H1 (cell line): ENCODE data around the gene ZFPL1. TPM values are rescaled to one million over a fixed set of nuclear protein-coding genes. Genes with fewer than 3 reads are reported as not detected.

Experiments used
- CTCF ChIA-PET: fragments of 300-600 bp; sonication (Branson Sonifier 250); formaldehyde crosslinking; loops from one replicate; lab custom pipeline; 2021; ENCODE audit not compliant: partially characterized antibody; lab: Charles Lee
- POLR2A ChIA-PET: fragments of 300-600 bp; sonication (Branson Sonifier 250); formaldehyde crosslinking; loops from one replicate; lab custom pipeline; 2021; ENCODE audit warnings: inconsistent platforms; ENCODE audit not compliant: partially characterized antibody; lab: Charles Lee
- DNase-seq, 2 experiments: peaks; one replicate each; pipeline versions ENCODE4 v3.0.0 to v3.0.0-alpha.2; 2010 to 2022; ENCODE audit warnings: low spot score in 2 of 2, low read depth in 1 of 2, mixed read lengths in 1 of 2
- FAIRE-seq: peaks from 2 replicates; lab custom pipeline; 2011; peaks lifted over from hg19 to GRCh38; lab: Jason Lieb, UNC
- H2AFZ ChIP-seq: 2 replicates; pipeline ENCODE4 v1.8.1; 2012; ENCODE audit warnings: low read length, inconsistent platforms
- H2AK5ac ChIP-seq: 2 replicates; pipeline ENCODE4 v1.6.1; 2013; ENCODE audit warnings: low read depth, low read length
- H2BK120ac ChIP-seq: replicated peaks from 2 replicates; pipeline ENCODE3; 2013; ENCODE audit warnings: low read depth, low read length, inconsistent platforms
- H2BK12ac ChIP-seq: 2 replicates; pipeline ENCODE4 v1.6.1; 2013; ENCODE audit warnings: low read depth, low read length
- H2BK15ac ChIP-seq: 2 replicates; pipeline ENCODE4 v1.6.1; 2013; ENCODE audit warnings: low read length
- H2BK20ac ChIP-seq: 2 replicates; pipeline ENCODE4 v1.6.1; 2013; ENCODE audit warnings: low read length
- H2BK5ac ChIP-seq: 2 replicates; pipeline ENCODE4 v1.6.1; 2013; ENCODE audit warnings: low read depth, low read length
- H3K14ac ChIP-seq: 2 replicates; pipeline ENCODE4 v1.6.1; 2013; ENCODE audit warnings: inconsistent platforms; ENCODE audit not compliant: insufficient read length
- H3K18ac ChIP-seq: 2 replicates; pipeline ENCODE4 v1.6.1; 2013; ENCODE audit warnings: low read length; ENCODE audit errors: extremely low read depth
- H3K23ac ChIP-seq: 2 replicates; pipeline ENCODE4 v1.6.1; 2013; ENCODE audit warnings: inconsistent platforms; ENCODE audit not compliant: insufficient read length
- H3K23me2 ChIP-seq: 2 replicates; pipeline ENCODE4 v1.6.1; 2013; ENCODE audit warnings: low read depth, low read length
- H3K27ac ChIP-seq: 2 replicates; pipeline ENCODE4 v1.6.1; 2011; ENCODE audit warnings: low read depth, low read length, inconsistent platforms
- H3K27me3 ChIP-seq, 4 experiments: replicated peaks in 1 of 4; 1 replicate in 1 of 4; 2 replicates in 3 of 4; pipeline versions ENCODE4 v1.6.1 to v1.8.1; 2011 to 2013; ENCODE audit warnings: low read length in 3 of 4, mild to moderate bottlenecking in 3 of 4, inconsistent platforms in 2 of 4, mixed read lengths in 2 of 4, moderate library complexity in 1 of 4; ENCODE audit not compliant: control insufficient read depth in 3 of 4, insufficient read depth in 3 of 4; ENCODE audit errors: extremely low read depth in 1 of 4
- H3K36me3 ChIP-seq, 4 experiments: 2 replicates each; pipeline versions ENCODE4 v1.6.1 to v1.8.1; 2011 to 2013; ENCODE audit warnings: mild to moderate bottlenecking in 4 of 4, low read length in 3 of 4, moderate library complexity in 2 of 4, control low read depth in 1 of 4, inconsistent platforms in 1 of 4; ENCODE audit not compliant: insufficient read depth in 4 of 4, control insufficient read depth in 2 of 4
- H3K4ac ChIP-seq: replicated peaks from 2 replicates; pipeline ENCODE3; 2013; ENCODE audit warnings: low read length, low read depth, mixed read lengths, inconsistent platforms; ENCODE audit not compliant: insufficient read length
- H3K4me1 ChIP-seq, 4 experiments: replicated peaks in 1 of 4; 1 replicate in 1 of 4; 2 replicates in 3 of 4; pipeline versions ENCODE4 v1.6.1 to v1.8.1; 2011 to 2013; ENCODE audit warnings: low read length in 3 of 4, inconsistent platforms in 2 of 4, mixed read lengths in 1 of 4; ENCODE audit not compliant: insufficient read depth in 4 of 4, control insufficient read depth in 3 of 4
- H3K4me2 ChIP-seq, 2 experiments: 2 replicates each; pipeline versions ENCODE4 v1.6.1 to v1.8.1; 2011 to 2013; ENCODE audit warnings: low read depth in 2 of 2, low read length in 2 of 2, control low read depth in 1 of 2, inconsistent platforms in 1 of 2, mild to moderate bottlenecking in 1 of 2; ENCODE audit not compliant: insufficient read depth in 1 of 2
- H3K4me3 ChIP-seq, 4 experiments: fragments of 200-600, 300-600 bp in 1 of 4; sonication (generic), shearing (Covaris generic), sonication (Bioruptor Twin) in 1 of 4; 2 replicates each; pipeline versions ENCODE4 v1.5.1 to v1.8.1; 2011 to 2016; ENCODE audit warnings: low read length in 4 of 4, low read depth in 3 of 4, control low read depth in 2 of 4, inconsistent platforms in 2 of 4, mild to moderate bottlenecking in 2 of 4, mixed read lengths in 1 of 4, moderate library complexity in 1 of 4; ENCODE audit not compliant: insufficient read depth in 2 of 4; ENCODE audit errors: extremely low read depth in 1 of 4
- H3K56ac ChIP-seq: replicated peaks from 2 replicates; pipeline ENCODE3; 2013; ENCODE audit warnings: low read depth, mild to moderate bottlenecking, mixed read lengths, low read length, inconsistent platforms; ENCODE audit not compliant: insufficient read length
- H3K79me1 ChIP-seq: 2 replicates; pipeline ENCODE4 v1.6.1; 2013; ENCODE audit warnings: low read depth, low read length, control low read depth
- H3K79me2 ChIP-seq, 2 experiments: 2 replicates each; pipeline versions ENCODE4 v1.6.1 to v1.8.1; 2012 to 2013; ENCODE audit warnings: low read length in 2 of 2, mild to moderate bottlenecking in 2 of 2, inconsistent platforms in 1 of 2; ENCODE audit not compliant: insufficient read depth in 2 of 2, control insufficient read depth in 1 of 2
- H3K9ac ChIP-seq, 4 experiments: replicated peaks in 1 of 4; 1 replicate in 1 of 4; 2 replicates in 3 of 4; pipeline versions ENCODE4 v1.6.1 to v1.8.1; 2011 to 2013; ENCODE audit warnings: low read depth in 3 of 4, low read length in 3 of 4, control low read depth in 2 of 4, mild to moderate bottlenecking in 2 of 4, moderate library complexity in 2 of 4, inconsistent platforms in 1 of 4; ENCODE audit errors: extremely low read depth in 1 of 4
- H3K9me3 ChIP-seq, 2 experiments: 2 replicates each; pipeline versions ENCODE4 v1.6.1 to v1.8.1; 2012 to 2013; ENCODE audit warnings: mild to moderate bottlenecking in 2 of 2, moderate library complexity in 2 of 2, control low read depth in 1 of 2, inconsistent platforms in 1 of 2, low read depth in 1 of 2, low read length in 1 of 2, mixed read lengths in 1 of 2; ENCODE audit not compliant: insufficient read depth in 2 of 2
- H4K20me1 ChIP-seq, 2 experiments: replicated peaks in 1 of 2; 2 replicates each; pipeline versions ENCODE3 to v1.8.1; 2011 to 2013; ENCODE audit warnings: inconsistent platforms in 2 of 2, low read length in 2 of 2, mild to moderate bottlenecking in 1 of 2; ENCODE audit not compliant: insufficient read depth in 2 of 2, control insufficient read depth in 1 of 2
- H4K5ac ChIP-seq: 2 replicates; pipeline ENCODE4 v1.6.1; 2013; ENCODE audit warnings: low read length, low read depth, mixed read lengths, inconsistent platforms; ENCODE audit not compliant: insufficient read length
- H4K8ac ChIP-seq: 2 replicates; pipeline ENCODE4 v1.8.0; 2013; ENCODE audit warnings: mild to moderate bottlenecking, moderate library complexity, low read length, inconsistent platforms; ENCODE audit not compliant: insufficient read depth; ENCODE audit errors: extremely low read depth
- H4K91ac ChIP-seq: replicated peaks from 2 replicates; pipeline ENCODE3; 2013; ENCODE audit warnings: low read length, mixed read lengths, inconsistent platforms; ENCODE audit not compliant: insufficient read length
- BRCA1 ChIP-seq: IDR thresholded peaks from 2 replicates; pipeline ENCODE4 v1.6.1; 2012; ENCODE audit warnings: low read depth, low read length, improper control_type of control experiment
- CBX8 ChIP-seq: fragments of 300-800, 300-1000 bp; sonication (generic); IDR thresholded peaks from 2 replicates; pipeline ENCODE4 v1.7.1; 2016; ENCODE audit warnings: low read depth, low read length, borderline replicate concordance
- CTBP2 ChIP-seq: IDR thresholded peaks from 2 replicates; pipeline ENCODE4 v1.7.0; 2011; ENCODE audit warnings: borderline replicate concordance, mild to moderate bottlenecking, moderate library complexity, mixed read lengths, low read length; ENCODE audit not compliant: insufficient read depth, insufficient read length
- KDM5A ChIP-seq: fragments of 200-600 bp; IDR thresholded peaks from 2 replicates; pipeline ENCODE4 v1.7.1; 2012; ENCODE audit warnings: mild to moderate bottlenecking, low read length, inconsistent platforms, mixed read lengths
- RBBP5 ChIP-seq: IDR thresholded peaks from 2 replicates; pipeline ENCODE4 v1.7.1; 2012; ENCODE audit warnings: low read depth, mild to moderate bottlenecking, inconsistent platforms, low read length, moderate library complexity, borderline replicate concordance
- SP4 ChIP-seq: IDR thresholded peaks from 2 replicates; pipeline ENCODE4 v1.6.1; 2012; ENCODE audit warnings: low read length, inconsistent platforms
- SRF ChIP-seq: IDR thresholded peaks from 2 replicates; pipeline ENCODE4 v1.6.1; 2011; ENCODE audit warnings: mild to moderate bottlenecking, low read depth, low read length, moderate library complexity
- TAF1 ChIP-seq: IDR thresholded peaks from 2 replicates; pipeline ENCODE4 v1.6.1; 2011; ENCODE audit warnings: mild to moderate bottlenecking, low read depth, low read length
- TBP ChIP-seq: IDR thresholded peaks from 2 replicates; pipeline ENCODE4 v1.6.1; 2011; ENCODE audit warnings: low read depth, low read length, improper control_type of control experiment
- TEAD4 ChIP-seq: IDR thresholded peaks from 2 replicates; pipeline ENCODE4 v1.6.1; 2012; ENCODE audit warnings: low read depth, low read length, inconsistent platforms, mixed read lengths
- WGBS, 2 experiments: shearing (Covaris generic) in 1 of 2; methylation state at CpG; one replicate each; pipeline versions ENCODE4 v1.1.6 to v1.1.7; 2013 to 2015; ENCODE audit warnings: low lambda C conversion rate in 2 of 2, mixed read lengths in 2 of 2, inconsistent platforms in 1 of 2, low coverage in 1 of 2, missing lambda C conversion rate in 1 of 2; ENCODE audit not compliant: insufficient replicate concordance in 2 of 2, insufficient coverage in 1 of 2, insufficient read length in 1 of 2; ENCODE audit errors: extremely low coverage in 1 of 2, missing lambda C conversion rate in 1 of 2; 5-methylcytosine and 5-hydroxymethylcytosine counted together
- polyA plus RNA-seq, 7 experiments: library from polyadenylated mRNA; depleted of rRNA in 3 of 7; stranded (reverse) in 5 of 7; unstranded in 2 of 7; fragments of >200 nt in 5 of 7; fragments of 200-250 nt in 2 of 7; gene quantifications; 1 replicate in 5 of 7; 2 replicates in 1 of 7; 4 replicates in 1 of 7; pipeline versions ENCODE4 v1.2.1 to v1.2.3, GENCODE V29; 2011 to 2013; ENCODE audit warnings: missing spikeins in 2 of 7, mixed read lengths in 2 of 7
- total RNA-seq: library from RNA; stranded (reverse); fragmentation: NEBNext Ultra II Directional; extraction: Animal tissue kit (Norgen Biotek cat#: 25700); gene quantifications from 2 replicates; pipeline ENCODE4 v1.2.1, GENCODE V29; 2021
- TF ChIP-seq, protein P1 (sequence below): IDR thresholded peaks from 2 replicates; pipeline ENCODE4 v1.6.1; 2011; ENCODE audit warnings: low read depth, mild to moderate bottlenecking, low read length; ENCODE audit not compliant: insufficient read depth

Gene ZFPL1
- total and polyA plus RNA-seq, 2 of the 8 experiments (the other 6 are each of a cell fraction or from before 2014, with no cell fraction given), result 21.5 to 76.8 TPM

DNA sequence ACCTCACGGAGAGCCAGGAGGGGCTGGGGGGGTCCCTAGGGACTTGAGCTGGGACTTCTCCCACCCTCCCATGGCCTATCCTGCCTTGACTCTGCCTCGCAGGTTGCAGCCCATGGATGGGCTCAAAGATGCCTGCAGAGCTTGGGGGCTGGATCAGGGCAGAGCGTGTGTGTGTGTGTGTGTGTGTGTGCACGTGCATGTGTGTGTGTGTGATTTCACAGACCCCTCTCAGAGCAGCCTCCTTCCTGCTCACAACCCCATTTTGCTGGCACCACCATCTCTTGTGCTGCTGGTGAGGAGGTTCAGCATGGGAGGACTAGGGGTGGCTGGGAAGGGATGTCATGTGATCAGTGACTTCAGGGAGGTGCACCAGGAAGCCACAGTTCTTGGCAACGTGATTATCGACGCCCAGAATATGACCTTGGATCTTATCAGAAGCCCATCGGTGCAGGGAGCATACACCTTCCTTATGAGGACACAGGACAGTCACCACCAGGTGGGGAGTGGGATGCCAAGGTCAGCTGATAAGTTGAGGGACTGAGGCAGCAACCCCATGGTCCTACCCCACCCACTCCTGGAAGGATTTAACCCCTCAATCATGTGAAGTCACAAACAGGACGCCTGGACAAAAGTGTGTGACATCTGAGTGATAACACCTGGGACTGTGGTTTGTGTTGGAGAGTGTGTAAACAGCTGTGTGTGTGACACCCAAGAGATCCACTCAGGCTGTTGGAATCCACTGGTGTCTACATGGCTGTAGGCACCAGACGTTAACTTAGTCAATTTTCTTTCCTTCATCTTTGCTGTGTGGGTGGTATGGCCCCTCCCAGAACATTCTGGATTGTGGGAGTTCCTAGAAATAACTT, 23.8 kb upstream of the ZFPL1 start:
- H2AK5ac ChIP-seq, result no peak overlapping the region
- FAIRE-seq (no peak), DNase-seq (no peak)
- H3K27me3 ChIP-seq, result no peaks in the 10 kb centered on the region; a peak in 1 of 7 replicates
- TF ChIP-seq SP4 (no peak), TBP (no peak), TAF1 (no peak), RBBP5 (no peak), CBX8 (no peak), BRCA1 (no peak), TEAD4 (no peak), SRF (no peak), CTBP2 (no peak), KDM5A (no peak)
- TF ChIP-seq, protein P1, sequence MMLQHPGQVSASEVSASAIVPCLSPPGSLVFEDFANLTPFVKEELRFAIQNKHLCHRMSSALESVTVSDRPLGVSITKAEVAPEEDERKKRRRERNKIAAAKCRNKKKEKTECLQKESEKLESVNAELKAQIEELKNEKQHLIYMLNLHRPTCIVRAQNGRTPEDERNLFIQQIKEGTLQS, result no peak
- no peak overlapping the region for H2BK15ac ChIP-seq
- ChIA-PET CTCF (interaction anchor here (0.6 to 4.2 kb wide), 6 partner anchors 14 to 1202 kb away, joined by 3 to 28 read pairs (median 4); partner anchors contain the start of genes ARL2 and TM7SF2), POLR2A (interaction anchor here (0.6 kb wide), 1 partner anchor 14 kb away, joined by 3 read pairs; no protein-coding TSS in a partner anchor)
- H3K27ac ChIP-seq, result no peak overlapping the region
- H3K23me2 ChIP-seq, result no peaks in the 10 kb centered on the region
- WGBS, 2 experiments, result 87% methylated on average over 10 of the region's 10 CpGs; no CpG with 5 or more reads in 1 of the 2 experiments
- H3K9me3 ChIP-seq, result no peaks in the 10 kb centered on the region
- H3K4ac ChIP-seq, result no peak overlapping the region
- H4K91ac ChIP-seq, result no peak overlapping the region
- no peak overlapping the region for H3K23ac ChIP-seq
- no peak overlapping the region for H3K9ac ChIP-seq
- H4K5ac ChIP-seq, result no peak overlapping the region
- 0 out of 2 replicates have a peak overlapping the region, but pooled peaks have one; percentile 5 for H2BK12ac ChIP-seq
- H2BK20ac ChIP-seq, result no peak overlapping the region
- H2BK5ac ChIP-seq, result no peak overlapping the region
- no peak overlapping the region for H3K14ac ChIP-seq
- no peak overlapping the region for H3K56ac ChIP-seq
- H3K79me2 ChIP-seq, result no peaks in the 10 kb centered on the region
- H3K4me2 ChIP-seq, result no peak overlapping the region
- no peak overlapping the region for H2BK120ac ChIP-seq
- no peaks in the 10 kb centered on the region for H3K4me1 ChIP-seq
- H2AFZ ChIP-seq, result no peak overlapping the region
- H3K36me3 ChIP-seq, result no peaks in the 10 kb centered on the region
- no peaks in the 10 kb centered on the region for H4K20me1 ChIP-seq
- no peak overlapping the region for H3K18ac ChIP-seq
- H4K8ac ChIP-seq, result no peak overlapping the region
- H3K4me3 ChIP-seq, result no peak overlapping the region
- no peaks in the 10 kb centered on the region for H3K79me1 ChIP-seq
